Head of caudate nucleus (tissue), 42 donors: ENCODE data around the gene TAS2R20.
A peak's percentile ranks its signal among the peaks of the same experiment; 100 is the strongest.

Experiments used
- DNase-seq, 42 donors: peaks; one replicate each; pipeline versions ENCODE4 v3.0.0 to v3.0.0-alpha.2; 2020 to 2021; ENCODE audit warnings: mixed read lengths in 7 of 42
- intact Hi-C: fragments of 100-400 bp; cut with DNase I; formaldehyde crosslinking; loops from one replicate; pipeline ENCODE4 v1.15.0; 2022

TAS2R20 gene

GRCh38 chr12:10966314-10966713 lies 31.8 kb downstream of the TAS2R20 start:
- DNase-seq, result no peak
- intact Hi-C loops, result loop anchor here (10.0 kb wide), 1 partner anchor 228 kb away; no protein-coding TSS in a partner anchor

DNA sequence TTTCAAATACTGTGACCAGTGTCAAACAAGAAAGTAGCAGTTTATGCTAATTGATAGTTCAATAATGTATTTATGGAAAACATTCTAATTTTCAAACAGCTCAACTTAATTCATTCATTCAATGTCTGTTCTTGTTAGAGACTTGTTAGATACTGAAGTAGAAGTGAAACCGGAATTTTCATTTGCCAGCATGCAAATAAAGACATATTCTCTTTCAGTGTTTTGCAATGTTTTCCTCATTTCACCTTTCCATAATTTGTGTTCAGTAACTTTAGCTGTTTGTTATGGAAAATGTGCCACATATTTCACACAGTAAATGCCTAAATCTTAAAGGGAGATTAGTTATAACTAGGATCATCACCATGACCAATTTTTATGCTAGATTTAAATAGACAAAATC lies 32.6 kb downstream of the TAS2R20 start:
- intact Hi-C loops, result loop anchor here (10.0 kb wide), 1 partner anchor 229 kb away; no protein-coding TSS in a partner anchor
- no peak for DNase-seq

DNA sequence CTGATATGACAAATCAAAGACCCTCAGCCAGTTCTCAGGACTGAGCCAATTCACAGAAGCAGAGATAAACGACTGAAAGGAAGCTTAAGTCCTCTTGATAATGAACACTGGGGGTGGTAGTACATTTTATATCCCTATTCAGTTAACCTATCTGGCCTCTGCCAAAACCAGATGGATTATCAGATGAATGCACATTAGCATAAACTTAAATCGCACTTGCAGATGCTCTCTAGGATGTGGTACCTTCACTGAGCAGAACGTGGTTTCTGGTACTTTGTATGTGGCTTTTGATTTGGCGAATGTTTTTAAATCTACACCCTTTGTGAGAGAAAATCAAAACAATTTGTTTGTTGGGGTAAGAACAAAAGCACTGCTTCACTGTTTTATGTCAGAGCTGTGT lies 37.9 kb downstream of the TAS2R20 start:
- no peak for DNase-seq
- intact Hi-C loops, result loop anchor here (10.0 kb wide), 1 partner anchor 235 kb away; no protein-coding TSS in a partner anchor

- intact Hi-C loops, result loop anchor here (10.0 kb wide), 1 partner anchor 235 kb away; no protein-coding TSS in a partner anchor
- peak in 23 of 42 donors; percentile 15 to 78 (median 40) for DNase-seq
Observed at GRCh38 chr12:10959804-10960203, 38.3 kb downstream of the TAS2R20 start.

DNA sequence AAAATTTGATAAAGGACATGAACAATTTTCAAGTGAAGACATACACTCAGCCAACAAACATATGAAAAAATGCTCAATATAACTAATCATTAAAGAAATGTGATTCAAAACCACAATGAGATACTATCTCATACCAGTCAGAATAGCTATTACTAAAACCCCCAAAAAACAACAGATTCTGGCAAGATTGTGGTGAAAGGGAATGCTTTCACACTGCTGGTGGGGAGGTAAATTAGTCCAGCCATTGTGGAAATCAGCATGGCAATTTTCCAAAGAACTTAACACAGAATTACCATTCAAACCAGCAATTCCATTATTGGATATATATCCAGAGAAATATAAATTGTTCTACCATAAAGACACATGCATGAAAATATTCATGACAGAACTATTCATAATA lies 40.4 kb downstream of the TAS2R20 start:
- intact Hi-C loops, result no loop called here

DNA sequence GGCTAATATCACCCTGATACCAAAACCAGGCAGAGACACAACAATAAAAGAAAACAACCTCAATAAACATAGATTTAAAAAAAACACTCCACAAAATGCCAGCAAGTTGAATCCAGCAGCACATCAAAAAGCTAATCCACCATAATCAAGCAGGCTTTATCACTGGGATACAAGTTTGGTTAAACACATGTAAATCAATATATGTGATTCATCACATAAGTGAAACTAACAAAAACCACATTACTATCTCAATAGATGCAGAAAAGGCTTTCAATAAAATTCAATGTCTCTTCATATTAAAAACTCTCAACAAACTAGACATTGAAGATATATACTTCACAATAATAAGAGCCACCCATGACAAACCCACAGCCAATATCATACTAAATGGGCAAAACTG lies 42.0 kb downstream of the TAS2R20 start:
- intact Hi-C loops, result no loop called here
- DNase-seq, result no peak

More for the DNA sequence above, 40.4 kb downstream of the TAS2R20 start:
- no peak for DNase-seq

DNA sequence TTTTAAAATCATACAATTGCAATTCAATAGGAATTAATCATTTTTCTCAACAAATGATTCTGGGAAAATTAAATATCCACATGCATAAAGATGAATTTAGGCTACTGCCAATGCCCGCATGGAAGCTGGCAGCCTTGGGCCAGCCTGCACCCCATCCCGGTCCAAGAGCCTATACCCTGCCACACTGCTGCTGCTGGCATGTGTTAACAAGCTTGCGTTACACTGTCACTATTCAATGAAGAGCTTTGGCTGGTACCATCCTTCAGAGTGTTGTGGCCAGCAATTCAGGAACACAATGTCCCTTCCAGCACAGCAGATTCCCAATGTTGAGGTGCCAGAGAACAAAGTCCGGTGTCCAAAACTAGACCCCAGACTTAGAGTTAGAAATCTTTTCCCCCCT lies 45.5 kb downstream of the TAS2R20 start:
- intact Hi-C loops, result no loop called here
- peak in 28 of 42 donors; percentile 5 to 72 (median 33) for DNase-seq
